A549 (cell line): ENCODE data around the gene LSG1.

ENCODE experiments used
- MAX ChIP-seq: IDR thresholded peaks from 2 replicates; pipeline ENCODE4 v1.6.1; 2012
- MYC ChIP-seq: IDR thresholded peaks from 2 replicates; pipeline ENCODE4 v1.6.1; 2012; ENCODE audit warnings: mild to moderate bottlenecking, inconsistent platforms, low read length, improper control_type of control experiment, borderline replicate concordance
- RCOR1 ChIP-seq: fragments of 150-350 bp; IDR thresholded peaks from 2 replicates; pipeline ENCODE4 v1.6.1; 2014; ENCODE audit warnings: antibody characterized with exemption, low read length, low read depth

GRCh38 chr3:194640829-194641228 is 31.2 kb downstream of the LSG1 start:
- no peak for TF ChIP-seq MAX
- no peak for TF ChIP-seq RCOR1
- TF ChIP-seq MYC: no peak
